H1 (cell line): Measurements from ENCODE around the gene VAT1L. TPM values are rescaled to one million over a fixed set of nuclear protein-coding genes. Genes with fewer than 3 reads are reported as not detected.

Experiments used
- CTCF ChIA-PET: fragments of 300-600 bp; sonication (Branson Sonifier 250); formaldehyde crosslinking; loops from one replicate; lab custom pipeline; 2021; ENCODE audit not compliant: partially characterized antibody; lab: Charles Lee
- POLR2A ChIA-PET: fragments of 300-600 bp; sonication (Branson Sonifier 250); formaldehyde crosslinking; loops from one replicate; lab custom pipeline; 2021; ENCODE audit warnings: inconsistent platforms; ENCODE audit not compliant: partially characterized antibody; lab: Charles Lee
- DNase-seq, 2 experiments: peaks; one replicate each; pipeline versions ENCODE4 v3.0.0 to v3.0.0-alpha.2; 2010 to 2022; ENCODE audit warnings: low spot score in 2 of 2, low read depth in 1 of 2, mixed read lengths in 1 of 2
- FAIRE-seq: peaks from 2 replicates; lab custom pipeline; 2011; peaks lifted over from hg19 to GRCh38; lab: Jason Lieb, UNC
- H2AFZ ChIP-seq: 2 replicates; pipeline ENCODE4 v1.8.1; 2012; ENCODE audit warnings: low read length, inconsistent platforms
- H2AK5ac ChIP-seq: 2 replicates; pipeline ENCODE4 v1.6.1; 2013; ENCODE audit warnings: low read depth, low read length
- H2BK120ac ChIP-seq: replicated peaks from 2 replicates; pipeline ENCODE3; 2013; ENCODE audit warnings: low read depth, low read length, inconsistent platforms
- H2BK12ac ChIP-seq: 2 replicates; pipeline ENCODE4 v1.6.1; 2013; ENCODE audit warnings: low read depth, low read length
- H2BK15ac ChIP-seq: 2 replicates; pipeline ENCODE4 v1.6.1; 2013; ENCODE audit warnings: low read length
- H2BK20ac ChIP-seq: 2 replicates; pipeline ENCODE4 v1.6.1; 2013; ENCODE audit warnings: low read length
- H2BK5ac ChIP-seq: 2 replicates; pipeline ENCODE4 v1.6.1; 2013; ENCODE audit warnings: low read depth, low read length
- H3K14ac ChIP-seq: 2 replicates; pipeline ENCODE4 v1.6.1; 2013; ENCODE audit warnings: inconsistent platforms; ENCODE audit not compliant: insufficient read length
- H3K18ac ChIP-seq: 2 replicates; pipeline ENCODE4 v1.6.1; 2013; ENCODE audit warnings: low read length; ENCODE audit errors: extremely low read depth
- H3K23ac ChIP-seq: 2 replicates; pipeline ENCODE4 v1.6.1; 2013; ENCODE audit warnings: inconsistent platforms; ENCODE audit not compliant: insufficient read length
- H3K23me2 ChIP-seq: 2 replicates; pipeline ENCODE4 v1.6.1; 2013; ENCODE audit warnings: low read depth, low read length
- H3K27ac ChIP-seq: 2 replicates; pipeline ENCODE4 v1.6.1; 2011; ENCODE audit warnings: low read depth, low read length, inconsistent platforms
- H3K27me3 ChIP-seq, 4 experiments: replicated peaks in 1 of 4; 1 replicate in 1 of 4; 2 replicates in 3 of 4; pipeline versions ENCODE4 v1.6.1 to v1.8.1; 2011 to 2013; ENCODE audit warnings: low read length in 3 of 4, mild to moderate bottlenecking in 3 of 4, inconsistent platforms in 2 of 4, mixed read lengths in 2 of 4, moderate library complexity in 1 of 4; ENCODE audit not compliant: control insufficient read depth in 3 of 4, insufficient read depth in 3 of 4; ENCODE audit errors: extremely low read depth in 1 of 4
- H3K36me3 ChIP-seq, 4 experiments: 2 replicates each; pipeline versions ENCODE4 v1.6.1 to v1.8.1; 2011 to 2013; ENCODE audit warnings: mild to moderate bottlenecking in 4 of 4, low read length in 3 of 4, moderate library complexity in 2 of 4, control low read depth in 1 of 4, inconsistent platforms in 1 of 4; ENCODE audit not compliant: insufficient read depth in 4 of 4, control insufficient read depth in 2 of 4
- H3K4ac ChIP-seq: replicated peaks from 2 replicates; pipeline ENCODE3; 2013; ENCODE audit warnings: low read length, low read depth, mixed read lengths, inconsistent platforms; ENCODE audit not compliant: insufficient read length
- H3K4me1 ChIP-seq, 4 experiments: replicated peaks in 1 of 4; 1 replicate in 1 of 4; 2 replicates in 3 of 4; pipeline versions ENCODE4 v1.6.1 to v1.8.1; 2011 to 2013; ENCODE audit warnings: low read length in 3 of 4, inconsistent platforms in 2 of 4, mixed read lengths in 1 of 4; ENCODE audit not compliant: insufficient read depth in 4 of 4, control insufficient read depth in 3 of 4
- H3K4me2 ChIP-seq, 2 experiments: 2 replicates each; pipeline versions ENCODE4 v1.6.1 to v1.8.1; 2011 to 2013; ENCODE audit warnings: low read depth in 2 of 2, low read length in 2 of 2, control low read depth in 1 of 2, inconsistent platforms in 1 of 2, mild to moderate bottlenecking in 1 of 2; ENCODE audit not compliant: insufficient read depth in 1 of 2
- H3K4me3 ChIP-seq, 4 experiments: fragments of 200-600, 300-600 bp in 1 of 4; sonication (generic), shearing (Covaris generic), sonication (Bioruptor Twin) in 1 of 4; 2 replicates each; pipeline versions ENCODE4 v1.5.1 to v1.8.1; 2011 to 2016; ENCODE audit warnings: low read length in 4 of 4, low read depth in 3 of 4, control low read depth in 2 of 4, inconsistent platforms in 2 of 4, mild to moderate bottlenecking in 2 of 4, mixed read lengths in 1 of 4, moderate library complexity in 1 of 4; ENCODE audit not compliant: insufficient read depth in 2 of 4; ENCODE audit errors: extremely low read depth in 1 of 4
- H3K56ac ChIP-seq: replicated peaks from 2 replicates; pipeline ENCODE3; 2013; ENCODE audit warnings: low read depth, mild to moderate bottlenecking, mixed read lengths, low read length, inconsistent platforms; ENCODE audit not compliant: insufficient read length
- H3K79me1 ChIP-seq: 2 replicates; pipeline ENCODE4 v1.6.1; 2013; ENCODE audit warnings: low read depth, low read length, control low read depth
- H3K79me2 ChIP-seq, 2 experiments: 2 replicates each; pipeline versions ENCODE4 v1.6.1 to v1.8.1; 2012 to 2013; ENCODE audit warnings: low read length in 2 of 2, mild to moderate bottlenecking in 2 of 2, inconsistent platforms in 1 of 2; ENCODE audit not compliant: insufficient read depth in 2 of 2, control insufficient read depth in 1 of 2
- H3K9ac ChIP-seq, 4 experiments: replicated peaks in 1 of 4; 1 replicate in 1 of 4; 2 replicates in 3 of 4; pipeline versions ENCODE4 v1.6.1 to v1.8.1; 2011 to 2013; ENCODE audit warnings: low read depth in 3 of 4, low read length in 3 of 4, control low read depth in 2 of 4, mild to moderate bottlenecking in 2 of 4, moderate library complexity in 2 of 4, inconsistent platforms in 1 of 4; ENCODE audit errors: extremely low read depth in 1 of 4
- H3K9me3 ChIP-seq, 2 experiments: 2 replicates each; pipeline versions ENCODE4 v1.6.1 to v1.8.1; 2012 to 2013; ENCODE audit warnings: mild to moderate bottlenecking in 2 of 2, moderate library complexity in 2 of 2, control low read depth in 1 of 2, inconsistent platforms in 1 of 2, low read depth in 1 of 2, low read length in 1 of 2, mixed read lengths in 1 of 2; ENCODE audit not compliant: insufficient read depth in 2 of 2
- H4K20me1 ChIP-seq, 2 experiments: replicated peaks in 1 of 2; 2 replicates each; pipeline versions ENCODE3 to v1.8.1; 2011 to 2013; ENCODE audit warnings: inconsistent platforms in 2 of 2, low read length in 2 of 2, mild to moderate bottlenecking in 1 of 2; ENCODE audit not compliant: insufficient read depth in 2 of 2, control insufficient read depth in 1 of 2
- H4K5ac ChIP-seq: 2 replicates; pipeline ENCODE4 v1.6.1; 2013; ENCODE audit warnings: low read length, low read depth, mixed read lengths, inconsistent platforms; ENCODE audit not compliant: insufficient read length
- H4K8ac ChIP-seq: 2 replicates; pipeline ENCODE4 v1.8.0; 2013; ENCODE audit warnings: mild to moderate bottlenecking, moderate library complexity, low read length, inconsistent platforms; ENCODE audit not compliant: insufficient read depth; ENCODE audit errors: extremely low read depth
- H4K91ac ChIP-seq: replicated peaks from 2 replicates; pipeline ENCODE3; 2013; ENCODE audit warnings: low read length, mixed read lengths, inconsistent platforms; ENCODE audit not compliant: insufficient read length
- EP300 ChIP-seq, 2 experiments: IDR thresholded peaks; 1 replicate in 1 of 2; 2 replicates in 1 of 2; pipeline ENCODE4 v1.6.1; 2011 to 2012; ENCODE audit warnings: low read depth in 2 of 2, low read length in 2 of 2, mild to moderate bottlenecking in 2 of 2, borderline replicate concordance in 1 of 2, inconsistent platforms in 1 of 2, moderate library complexity in 1 of 2
- HDAC2 ChIP-seq, 2 experiments: fragments of 300-600 bp in 1 of 2; sonication (generic) in 1 of 2; IDR thresholded peaks; 2 replicates each; pipeline ENCODE4 v1.6.1; 2011 to 2012; ENCODE audit warnings: low read depth in 2 of 2, low read length in 2 of 2, mild to moderate bottlenecking in 2 of 2, moderate library complexity in 2 of 2, borderline replicate concordance in 1 of 2, inconsistent platforms in 1 of 2
- SIRT6 ChIP-seq: IDR thresholded peaks from one replicate; pipeline ENCODE4 v1.7.1; 2012; ENCODE audit warnings: low read length, inconsistent platforms
- SP1 ChIP-seq: IDR thresholded peaks from 2 replicates; pipeline ENCODE4 v1.6.1; 2011; ENCODE audit warnings: low read depth, low read length
- SUZ12 ChIP-seq: fragments of 200-600 bp; sonication (generic); IDR thresholded peaks from 2 replicates; pipeline ENCODE4 v1.6.1; 2012; ENCODE audit warnings: mild to moderate bottlenecking, inconsistent platforms, low read length, moderate library complexity, mixed read lengths
- TBP ChIP-seq: IDR thresholded peaks from 2 replicates; pipeline ENCODE4 v1.6.1; 2011; ENCODE audit warnings: low read depth, low read length, improper control_type of control experiment
- TCF12 ChIP-seq: IDR thresholded peaks from 2 replicates; pipeline ENCODE4 v1.6.1; 2011; ENCODE audit warnings: low read depth, mild to moderate bottlenecking, low read length
- WGBS, 2 experiments: shearing (Covaris generic) in 1 of 2; methylation state at CpG; one replicate each; pipeline versions ENCODE4 v1.1.6 to v1.1.7; 2013 to 2015; ENCODE audit warnings: low lambda C conversion rate in 2 of 2, mixed read lengths in 2 of 2, inconsistent platforms in 1 of 2, low coverage in 1 of 2, missing lambda C conversion rate in 1 of 2; ENCODE audit not compliant: insufficient replicate concordance in 2 of 2, insufficient coverage in 1 of 2, insufficient read length in 1 of 2; ENCODE audit errors: extremely low coverage in 1 of 2, missing lambda C conversion rate in 1 of 2; 5-methylcytosine and 5-hydroxymethylcytosine counted together
- polyA plus RNA-seq, 7 experiments: library from polyadenylated mRNA; depleted of rRNA in 3 of 7; stranded (reverse) in 5 of 7; unstranded in 2 of 7; fragments of >200 nt in 5 of 7; fragments of 200-250 nt in 2 of 7; gene quantifications; 1 replicate in 5 of 7; 2 replicates in 1 of 7; 4 replicates in 1 of 7; pipeline versions ENCODE4 v1.2.1 to v1.2.3, GENCODE V29; 2011 to 2013; ENCODE audit warnings: missing spikeins in 2 of 7, mixed read lengths in 2 of 7
- total RNA-seq: library from RNA; stranded (reverse); fragmentation: NEBNext Ultra II Directional; extraction: Animal tissue kit (Norgen Biotek cat#: 25700); gene quantifications from 2 replicates; pipeline ENCODE4 v1.2.1, GENCODE V29; 2021

VAT1L gene
- total and polyA plus RNA-seq, 2 of the 8 experiments (the other 6 are each of a cell fraction or from before 2014, with no cell fraction given) = 46.3 to 48.2 TPM

DNA sequence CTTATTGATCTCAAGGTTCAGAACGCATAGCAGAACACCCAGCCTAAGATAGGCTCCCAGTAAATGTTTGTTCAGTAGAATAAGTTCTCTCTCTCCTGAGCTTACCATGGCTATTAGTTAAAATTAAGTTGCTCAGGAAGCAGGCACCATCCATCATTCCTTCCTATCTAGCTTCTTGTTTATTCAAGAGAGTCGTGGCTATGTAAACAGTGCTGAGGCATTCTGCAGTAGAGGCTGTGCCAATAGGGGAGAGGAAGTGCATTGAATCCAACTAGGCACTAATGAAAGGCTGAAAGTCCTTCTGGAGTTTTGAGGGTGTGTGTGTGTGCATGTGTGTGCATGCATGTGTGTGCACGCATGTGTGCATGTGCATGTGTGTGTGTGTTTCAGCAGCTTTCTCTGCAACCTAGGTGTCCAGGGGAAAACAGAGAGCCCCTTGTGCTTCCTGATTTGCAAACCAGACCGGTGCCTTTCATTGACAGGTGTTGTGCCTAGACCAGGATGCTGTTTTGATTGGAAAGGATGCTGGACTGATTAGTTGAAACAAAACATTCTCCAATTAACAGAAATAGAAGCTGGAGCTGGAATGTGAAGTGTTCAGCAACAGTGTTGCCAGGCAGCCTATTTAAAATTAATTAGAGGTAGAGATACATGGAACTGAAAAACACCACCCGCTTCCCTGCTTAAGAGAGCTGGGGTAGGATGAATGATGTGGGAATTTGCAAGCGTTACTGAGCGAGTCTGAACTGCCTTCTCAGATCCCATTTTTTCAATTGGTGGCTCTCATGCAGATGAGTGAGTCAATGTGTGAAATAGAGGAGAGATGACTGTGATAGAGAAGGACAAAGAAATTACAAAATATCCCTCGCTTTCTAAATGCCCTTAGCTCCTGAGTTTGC lies 130.7 kb downstream of the VAT1L start:
- H4K8ac ChIP-seq = no peak overlapping the region
- no peaks in the 10 kb centered on the region for H3K79me2 ChIP-seq
- H2BK120ac ChIP-seq = no peak overlapping the region
- no peak overlapping the region; the same call in 1 of the 2 replicates for H2BK15ac ChIP-seq
- H4K5ac ChIP-seq = no peak overlapping the region
- no peak overlapping the region for H2BK5ac ChIP-seq
- H3K4me3 ChIP-seq = no peak overlapping the region
- H3K79me1 ChIP-seq = no peaks in the 10 kb centered on the region
- no peak overlapping the region for H3K14ac ChIP-seq
- no peak overlapping the region for H4K91ac ChIP-seq
- no peak overlapping the region for H2BK20ac ChIP-seq
- 87% methylated on average over 8 of the region's 8 CpGs; no CpG with 5 or more reads in 1 of the 2 experiments for WGBS, 2 experiments
- no peak overlapping the region for H3K18ac ChIP-seq
- no peak overlapping the region for H3K23ac ChIP-seq
- H3K56ac ChIP-seq = no peak overlapping the region
- H3K27me3 ChIP-seq = no peaks in the 10 kb centered on the region
- H3K9ac ChIP-seq = no peak overlapping the region
- TF ChIP-seq EP300 (IDR thresholded peaks at IDR 0.05; ENCODE audit: borderline replicate concordance in 1 of 2, low read depth in 2 of 2, low read length in 2 of 2) (no peak), SP1 (no peak), SIRT6 (no peak), HDAC2 (IDR thresholded peaks at IDR 0.05; ENCODE audit: borderline replicate concordance in 1 of 2, low read depth in 2 of 2, low read length in 2 of 2) (no peak), TBP (no peak), TCF12 (no peak), SUZ12 (no peak)
- no peak overlapping the region for H3K4me2 ChIP-seq
- no peaks in the 10 kb centered on the region; a peak in 1 of 8 replicates for H3K36me3 ChIP-seq
- peaks cover 3 to 25% (median 11%) of the 10 kb centered on the region in 4 experiments; a peak in 4 of 7 replicates for H3K4me1 ChIP-seq
- POLR2A ChIA-PET = interaction anchor here (1.4 kb wide), 1 partner anchor 48 kb away, joined by 4 read pairs; no protein-coding TSS in a partner anchor
- H3K4ac ChIP-seq = no peak overlapping the region
- H2AK5ac ChIP-seq = no peak overlapping the region
- FAIRE-seq (no peak), DNase-seq (no peak)
- no peak overlapping the region for H2AFZ ChIP-seq
- no peaks in the 10 kb centered on the region for H3K9me3 ChIP-seq
- H2BK12ac ChIP-seq = no peak overlapping the region
- CTCF ChIA-PET = interaction anchor here (0.6 to 1.2 kb wide), 6 partner anchors 12 to 631 kb away, joined by 3 to 4 read pairs (median 3); no protein-coding TSS in a partner anchor
- no peak overlapping the region for H3K27ac ChIP-seq
- H3K23me2 ChIP-seq = no peaks in the 10 kb centered on the region
- no peaks in the 10 kb centered on the region for H4K20me1 ChIP-seq
